Trophoblast cell (in vitro differentiated cells and primary cell): ENCODE results near the gene MLF1.
A peak's percentile ranks its signal among the peaks of the same experiment; 100 is the strongest.

Experiments used
- DNase-seq, 2 donors: peaks; one replicate each; pipeline ENCODE4 v3.0.0-alpha.2; 2016
- H2AFZ ChIP-seq: 2 replicates; pipeline ENCODE4 v1.6.1; 2013; ENCODE audit warnings: low read length, moderate library complexity, mild to moderate bottlenecking; ENCODE audit not compliant: insufficient read depth, poor library complexity
- H2AK5ac ChIP-seq: 2 replicates; pipeline ENCODE4 v1.6.1; 2013; ENCODE audit warnings: mild to moderate bottlenecking, low read length
- H2BK120ac ChIP-seq: 2 replicates; pipeline ENCODE4 v1.6.1; 2013; ENCODE audit warnings: low read length, mild to moderate bottlenecking, moderate library complexity; ENCODE audit not compliant: insufficient read depth, poor library complexity
- H2BK12ac ChIP-seq: 2 replicates; pipeline ENCODE4 v1.6.1; 2013; ENCODE audit warnings: mild to moderate bottlenecking, low read length, moderate library complexity
- H2BK5ac ChIP-seq: 2 replicates; pipeline ENCODE4 v1.6.1; 2013; ENCODE audit warnings: low read length, low read depth, moderate library complexity, mild to moderate bottlenecking; ENCODE audit not compliant: poor library complexity
- H3K14ac ChIP-seq: 2 replicates; pipeline ENCODE4 v1.6.1; 2013; ENCODE audit warnings: mild to moderate bottlenecking, low read length
- H3K18ac ChIP-seq: 2 replicates; pipeline ENCODE4 v1.6.1; 2013; ENCODE audit warnings: mild to moderate bottlenecking, low read length
- H3K23ac ChIP-seq: 2 replicates; pipeline ENCODE4 v1.6.1; 2013; ENCODE audit warnings: low read length
- H3K27ac ChIP-seq: 2 replicates; pipeline ENCODE4 v1.5.1; 2013; ENCODE audit warnings: low read depth, mild to moderate bottlenecking, inconsistent platforms, low read length, moderate library complexity
- H3K27me3 ChIP-seq: 2 replicates; pipeline ENCODE4 v1.6.1; 2013; ENCODE audit warnings: inconsistent platforms, mild to moderate bottlenecking, low read length, moderate library complexity; ENCODE audit not compliant: insufficient read depth
- H3K36me3 ChIP-seq, 2 experiments: 1 replicate in 1 of 2; 2 replicates in 1 of 2; pipeline ENCODE4 v1.6.1; 2013; ENCODE audit warnings: low read length in 2 of 2, mild to moderate bottlenecking in 2 of 2, moderate library complexity in 1 of 2; ENCODE audit not compliant: insufficient read depth in 2 of 2, control insufficient read depth in 1 of 2
- H3K4ac ChIP-seq: 2 replicates; pipeline ENCODE4 v1.6.1; 2013; ENCODE audit warnings: low read depth, mild to moderate bottlenecking, low read length, moderate library complexity
- H3K4me1 ChIP-seq, 2 experiments: 1 replicate in 1 of 2; 2 replicates in 1 of 2; pipeline ENCODE4 v1.6.1; 2013; ENCODE audit warnings: low read length in 2 of 2, mild to moderate bottlenecking in 2 of 2, moderate library complexity in 1 of 2; ENCODE audit not compliant: insufficient read depth in 2 of 2, control insufficient read depth in 1 of 2
- H3K4me2 ChIP-seq: 2 replicates; pipeline ENCODE4 v1.6.1; 2013; ENCODE audit warnings: inconsistent platforms, mild to moderate bottlenecking, low read length, moderate library complexity
- H3K4me3 ChIP-seq: 2 replicates; pipeline ENCODE4 v1.5.1; 2013; ENCODE audit warnings: mild to moderate bottlenecking, low read depth, low read length, inconsistent platforms
- H3K79me1 ChIP-seq: one replicate; pipeline ENCODE4 v1.6.1; 2013; ENCODE audit warnings: low read length
- H3K79me2 ChIP-seq: 2 replicates; pipeline ENCODE4 v1.6.1; 2013; ENCODE audit warnings: low read length, mild to moderate bottlenecking; ENCODE audit not compliant: control insufficient read depth, insufficient read depth, poor library complexity
- H3K9ac ChIP-seq: 2 replicates; pipeline ENCODE4 v1.6.1; 2013; ENCODE audit warnings: mild to moderate bottlenecking, low read length
- H3K9me3 ChIP-seq: 2 replicates; pipeline ENCODE4 v1.6.1; 2013; ENCODE audit warnings: low read depth, mild to moderate bottlenecking, control low read depth, inconsistent platforms, low read length; ENCODE audit not compliant: insufficient read depth
- H4K12ac ChIP-seq: 2 replicates; pipeline ENCODE4 v1.6.1; 2013; ENCODE audit warnings: low read depth, mild to moderate bottlenecking, low read length, moderate library complexity
- H4K8ac ChIP-seq: 2 replicates; pipeline ENCODE4 v1.6.1; 2013; ENCODE audit warnings: low read depth, mild to moderate bottlenecking, low read length, moderate library complexity
- H4K91ac ChIP-seq: one replicate; pipeline ENCODE4 v1.6.1; 2013; ENCODE audit warnings: low read depth, mild to moderate bottlenecking, low read length, moderate library complexity
- WGBS: extraction: QIAGEN DNeasy Blood & Tissue Kit; methylation state at CpG from one replicate; pipeline ENCODE4 v1.1.7; 2013; ENCODE audit warnings: missing lambda C conversion rate; ENCODE audit not compliant: insufficient read length, insufficient coverage; ENCODE audit errors: extremely low coverage; 5-methylcytosine and 5-hydroxymethylcytosine counted together

Gene MLF1

DNA sequence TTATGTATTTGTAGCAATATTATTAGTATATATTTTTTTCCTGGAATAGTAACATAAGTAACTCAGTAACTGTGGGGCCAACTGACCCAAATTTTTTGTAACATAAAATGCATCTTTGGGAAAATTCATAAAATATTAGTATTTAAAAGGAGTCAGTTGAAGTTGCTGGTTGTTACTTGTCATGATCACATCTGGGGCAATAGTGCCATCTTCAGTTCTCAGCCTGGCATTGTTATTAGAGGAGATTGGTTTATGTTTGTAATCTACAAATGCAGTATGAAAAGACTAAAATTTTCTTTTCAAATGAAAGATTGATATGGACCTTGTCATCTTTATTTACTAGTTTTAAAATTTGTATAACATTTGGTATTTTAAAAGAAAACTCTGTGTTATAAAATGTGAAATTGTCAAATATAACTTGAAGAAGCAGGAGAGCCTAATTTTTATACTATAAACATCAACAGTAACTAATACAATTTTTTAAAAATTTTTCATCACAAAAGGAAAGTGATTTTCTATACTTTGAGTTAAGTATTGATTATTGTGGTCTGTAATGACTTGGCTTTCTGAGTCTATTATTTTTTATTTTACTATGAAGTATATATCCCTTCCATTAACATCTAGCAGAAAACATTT, 38.8 kb upstream of the MLF1 start:
- Histone ChIP-seq H3K4me2 (no peak overlapping the region), H2AK5ac (no peak overlapping the region), H3K4me3 (no peak overlapping the region), H2BK12ac (no peak overlapping the region), H3K27ac (no peak overlapping the region), H4K8ac (no peak overlapping the region), H2BK5ac (no peak overlapping the region), H3K36me3 (no peaks in the 10 kb centered on the region), H3K9ac (no peak overlapping the region), H4K91ac (no peak overlapping the region), H3K9me3 (no peaks in the 10 kb centered on the region), H3K4me1 (no peaks in the 10 kb centered on the region), H2BK120ac (no peak overlapping the region), H3K27me3 (no peaks in the 10 kb centered on the region), H3K23ac (no peak overlapping the region), H3K79me2 (no peaks in the 10 kb centered on the region), H2AFZ (no peak overlapping the region), H3K4ac (no peak overlapping the region), H3K18ac (no peak overlapping the region), H3K79me1 (no peaks in the 10 kb centered on the region), H4K12ac (no peak overlapping the region), H3K14ac (no peak overlapping the region)
- peak; percentile 3 to 49 for DNase-seq

DNA sequence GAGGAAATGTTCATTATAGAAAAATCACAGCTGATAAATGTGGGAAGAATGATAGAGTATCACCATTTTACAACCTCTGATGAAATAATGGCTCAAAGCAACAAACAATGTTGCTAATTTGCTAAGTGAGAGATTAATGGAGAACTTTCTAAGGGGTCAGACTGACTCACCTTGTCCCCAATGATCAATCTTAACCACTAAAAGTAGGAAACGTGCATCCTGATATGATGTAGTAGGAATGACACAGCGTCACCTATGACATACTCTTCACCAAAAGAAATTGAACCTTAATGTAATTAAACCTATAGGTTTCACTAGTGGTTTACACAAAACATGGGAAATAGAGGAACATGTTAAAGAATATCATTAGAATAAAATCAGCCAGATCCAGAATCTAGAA, 35.1 kb upstream of the MLF1 start:
- H3K36me3 ChIP-seq, result no peaks in the 10 kb centered on the region
- H3K79me2 ChIP-seq, result no peaks in the 10 kb centered on the region
- WGBS, result no CpG with 5 or more reads among the region's 2 CpGs

DNA sequence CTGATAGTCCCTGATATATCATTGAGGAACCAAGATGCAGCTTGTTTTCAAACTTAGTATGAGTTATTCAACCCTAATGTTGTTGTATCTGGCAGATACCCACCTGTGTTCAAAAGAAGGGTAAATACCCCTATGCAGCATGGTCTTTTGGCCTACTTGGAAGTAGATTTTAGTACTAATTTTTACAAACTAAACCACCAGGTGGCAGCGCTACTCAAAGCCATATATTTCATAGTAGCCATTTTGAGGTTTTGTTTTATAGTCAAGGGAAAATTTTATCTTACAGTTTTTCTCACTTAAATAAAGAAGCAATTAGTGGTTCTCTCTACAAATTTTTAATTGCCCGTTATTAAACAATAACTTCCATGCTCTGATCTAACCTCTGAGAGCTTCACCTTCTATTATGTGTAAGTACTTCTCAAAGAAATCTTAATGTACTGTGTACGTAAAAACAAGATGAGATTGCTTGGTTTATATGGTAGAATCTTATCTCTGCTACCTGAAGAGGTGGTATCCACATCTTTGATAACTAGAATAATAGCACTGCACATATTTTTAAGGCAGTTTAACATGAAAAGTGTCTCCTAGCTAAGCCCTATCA, 31.5 kb upstream of the MLF1 start:
- H3K4me1 ChIP-seq, result no peaks in the 10 kb centered on the region
- H2AFZ ChIP-seq, result no peak overlapping the region
- H4K12ac ChIP-seq, result no peak overlapping the region
- no peak overlapping the region for H3K4me3 ChIP-seq
- no peak overlapping the region for H4K8ac ChIP-seq
- H3K79me1 ChIP-seq, result no peaks in the 10 kb centered on the region
- H3K36me3 ChIP-seq, result no peaks in the 10 kb centered on the region
- H2BK12ac ChIP-seq, result no peak overlapping the region
- H3K27me3 ChIP-seq, result no peaks in the 10 kb centered on the region
- H3K4me2 ChIP-seq, result no peak overlapping the region
- H2BK5ac ChIP-seq, result no peak overlapping the region
- no peak overlapping the region for H3K4ac ChIP-seq
- no peak overlapping the region for H2AK5ac ChIP-seq
- DNase-seq, result peak; percentile 15 to 79
- H3K79me2 ChIP-seq, result no peaks in the 10 kb centered on the region
- H2BK120ac ChIP-seq, result no peak overlapping the region
- no peaks in the 10 kb centered on the region for H3K9me3 ChIP-seq
- no peak overlapping the region for H4K91ac ChIP-seq
- H3K18ac ChIP-seq, result no peak overlapping the region
- no peak overlapping the region for H3K9ac ChIP-seq
- H3K14ac ChIP-seq, result no peak overlapping the region
- H3K27ac ChIP-seq, result no peak overlapping the region
- H3K23ac ChIP-seq, result no peak overlapping the region
- WGBS, result no CpG with 5 or more reads among the region's 3 CpGs

More for the DNA sequence above, 35.1 kb upstream of the MLF1 start:
- H3K4ac ChIP-seq, result no peak overlapping the region
- no peak overlapping the region for H2BK5ac ChIP-seq
- no peaks in the 10 kb centered on the region for H3K4me1 ChIP-seq
- no peaks in the 10 kb centered on the region for H3K27me3 ChIP-seq
- H3K9me3 ChIP-seq, result no peaks in the 10 kb centered on the region
- no peak overlapping the region for H3K4me3 ChIP-seq
- H3K14ac ChIP-seq, result no peak overlapping the region
- no peak overlapping the region for H4K91ac ChIP-seq
- H2BK120ac ChIP-seq, result no peak overlapping the region
- no peaks in the 10 kb centered on the region for H3K79me1 ChIP-seq
- H2AFZ ChIP-seq, result no peak overlapping the region
- H3K23ac ChIP-seq, result no peak overlapping the region
- H3K18ac ChIP-seq, result no peak overlapping the region
- no peak overlapping the region for H2AK5ac ChIP-seq
- no peak for DNase-seq
- H4K12ac ChIP-seq, result no peak overlapping the region
- no peak overlapping the region for H2BK12ac ChIP-seq
- no peak overlapping the region for H3K9ac ChIP-seq
- H4K8ac ChIP-seq, result no peak overlapping the region
- H3K4me2 ChIP-seq, result no peak overlapping the region
- no peak overlapping the region for H3K27ac ChIP-seq

DNA sequence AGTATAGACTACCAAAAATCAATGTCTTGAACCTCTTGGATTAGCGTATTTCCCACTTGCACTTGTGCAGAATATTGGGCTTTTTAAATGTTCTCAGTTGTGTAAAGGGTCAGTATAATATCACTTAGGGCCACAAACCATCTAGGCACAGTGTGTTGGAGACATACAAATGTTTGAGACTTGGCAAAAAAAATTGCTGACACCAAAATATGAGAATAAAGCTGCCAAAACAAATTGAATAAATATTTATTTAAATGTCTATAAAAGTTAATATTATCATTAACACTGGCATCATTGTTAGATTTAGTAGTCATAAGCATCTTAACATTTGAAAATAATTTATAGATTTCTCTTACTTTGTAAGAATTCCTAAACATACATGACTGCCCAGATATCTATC, 30.9 kb upstream of the MLF1 start:
- no peak overlapping the region for H3K27ac ChIP-seq
- no peak overlapping the region for H3K4ac ChIP-seq
- no peak overlapping the region for H3K9ac ChIP-seq
- no peak overlapping the region for H2BK5ac ChIP-seq
- H3K36me3 ChIP-seq, result no peaks in the 10 kb centered on the region
- no peak overlapping the region for H2AK5ac ChIP-seq
- H2BK12ac ChIP-seq, result no peak overlapping the region
- H2AFZ ChIP-seq, result no peak overlapping the region
- no peak overlapping the region for H4K91ac ChIP-seq
- DNase-seq, result no peak
- H3K4me2 ChIP-seq, result no peak overlapping the region
- H3K79me2 ChIP-seq, result no peaks in the 10 kb centered on the region
- H2BK120ac ChIP-seq, result no peak overlapping the region
- no peak overlapping the region for H3K18ac ChIP-seq
- no peak overlapping the region for H4K8ac ChIP-seq
- H3K4me1 ChIP-seq, result no peaks in the 10 kb centered on the region
- H3K9me3 ChIP-seq, result no peaks in the 10 kb centered on the region
- H3K14ac ChIP-seq, result no peak overlapping the region
- no CpG with 5 or more reads among the region's 1 CpG for WGBS
- no peak overlapping the region for H4K12ac ChIP-seq
- H3K79me1 ChIP-seq, result no peaks in the 10 kb centered on the region
- H3K23ac ChIP-seq, result no peak overlapping the region
- no peak overlapping the region for H3K4me3 ChIP-seq
- H3K27me3 ChIP-seq, result no peaks in the 10 kb centered on the region
